GM12873 (cell line): Measurements from ENCODE around the gene NFKBIL1.

Source experiments
- TF ChIP-seq, protein P1 (sequence below): IDR thresholded peaks from 2 replicates; pipeline ENCODE4 v1.5.1; 2012; ENCODE audit warnings: low read depth, mild to moderate bottlenecking, moderate library complexity, low read length, control low read depth; ENCODE audit not compliant: insufficient read depth; ENCODE audit errors: missing control alignments

NFKBIL1 gene

DNA sequence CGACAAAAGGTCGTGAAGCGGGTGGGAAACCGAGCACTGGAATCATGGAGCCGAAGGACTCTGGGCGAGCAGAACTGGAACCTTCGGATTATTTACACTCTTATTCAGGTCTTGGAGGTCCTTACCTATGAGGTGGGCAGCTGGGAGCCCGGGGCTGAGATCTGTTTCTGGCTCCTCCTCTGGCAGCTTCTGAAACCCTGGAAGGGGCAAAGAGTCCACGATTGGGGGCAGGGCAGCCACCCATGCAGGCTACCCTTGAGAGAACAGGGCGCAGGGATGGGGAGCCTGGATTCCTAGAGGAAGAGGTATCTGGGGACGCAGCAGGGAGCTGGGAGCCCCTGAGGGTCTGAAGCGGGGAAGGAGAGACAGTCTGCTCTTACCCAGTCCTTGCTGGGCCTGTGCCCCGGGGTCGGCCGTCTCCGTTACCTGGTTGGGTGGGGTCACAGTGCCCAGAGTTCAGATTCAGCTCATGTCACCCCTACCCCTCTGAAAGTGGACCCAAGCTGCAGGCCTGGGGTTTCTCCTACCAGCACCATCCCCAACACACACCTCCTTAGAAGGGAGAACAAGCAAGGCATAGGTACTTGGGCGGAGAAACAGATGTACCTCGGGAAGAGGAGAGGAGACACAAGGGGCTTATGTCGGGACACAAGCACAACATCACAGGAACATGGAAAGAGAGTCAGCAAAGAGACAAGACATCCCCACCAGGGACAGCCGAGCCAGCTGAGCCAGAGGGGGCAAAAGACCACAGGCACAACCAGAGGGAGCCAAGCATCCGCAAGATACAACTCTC is 34.2 kb downstream of the NFKBIL1 start:
- TF ChIP-seq, protein P1, sequence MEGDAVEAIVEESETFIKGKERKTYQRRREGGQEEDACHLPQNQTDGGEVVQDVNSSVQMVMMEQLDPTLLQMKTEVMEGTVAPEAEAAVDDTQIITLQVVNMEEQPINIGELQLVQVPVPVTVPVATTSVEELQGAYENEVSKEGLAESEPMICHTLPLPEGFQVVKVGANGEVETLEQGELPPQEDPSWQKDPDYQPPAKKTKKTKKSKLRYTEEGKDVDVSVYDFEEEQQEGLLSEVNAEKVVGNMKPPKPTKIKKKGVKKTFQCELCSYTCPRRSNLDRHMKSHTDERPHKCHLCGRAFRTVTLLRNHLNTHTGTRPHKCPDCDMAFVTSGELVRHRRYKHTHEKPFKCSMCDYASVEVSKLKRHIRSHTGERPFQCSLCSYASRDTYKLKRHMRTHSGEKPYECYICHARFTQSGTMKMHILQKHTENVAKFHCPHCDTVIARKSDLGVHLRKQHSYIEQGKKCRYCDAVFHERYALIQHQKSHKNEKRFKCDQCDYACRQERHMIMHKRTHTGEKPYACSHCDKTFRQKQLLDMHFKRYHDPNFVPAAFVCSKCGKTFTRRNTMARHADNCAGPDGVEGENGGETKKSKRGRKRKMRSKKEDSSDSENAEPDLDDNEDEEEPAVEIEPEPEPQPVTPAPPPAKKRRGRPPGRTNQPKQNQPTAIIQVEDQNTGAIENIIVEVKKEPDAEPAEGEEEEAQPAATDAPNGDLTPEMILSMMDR, result no peak

DNA sequence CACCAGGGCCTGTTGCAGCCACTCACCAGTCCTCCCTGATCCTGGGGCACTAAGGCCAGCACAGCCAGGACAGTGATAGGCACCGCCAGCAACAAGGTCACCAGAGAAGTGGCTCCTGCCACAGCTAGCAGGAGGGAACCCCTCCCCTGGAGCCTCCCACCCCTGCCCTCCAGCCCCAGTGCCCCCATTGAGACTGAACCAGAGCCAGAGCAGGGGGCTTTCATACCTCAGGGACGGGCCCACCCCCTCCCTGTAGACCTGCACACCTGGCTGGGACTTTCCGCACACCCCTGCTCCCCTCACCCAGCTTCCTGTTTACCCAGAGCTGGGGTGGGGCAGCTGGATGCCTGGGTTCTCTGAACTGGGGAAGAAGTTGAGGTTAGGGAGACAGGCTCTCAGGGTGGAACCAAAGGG is 34.8 kb downstream of the NFKBIL1 start, which contains the start of gene LTB:
LTB (minus strand) TSS at position 195 of the 414 bp plus-strand sequence; CDS start at position 188, 7 bp downstream.
- TF ChIP-seq, protein P1, result no peak

DNA sequence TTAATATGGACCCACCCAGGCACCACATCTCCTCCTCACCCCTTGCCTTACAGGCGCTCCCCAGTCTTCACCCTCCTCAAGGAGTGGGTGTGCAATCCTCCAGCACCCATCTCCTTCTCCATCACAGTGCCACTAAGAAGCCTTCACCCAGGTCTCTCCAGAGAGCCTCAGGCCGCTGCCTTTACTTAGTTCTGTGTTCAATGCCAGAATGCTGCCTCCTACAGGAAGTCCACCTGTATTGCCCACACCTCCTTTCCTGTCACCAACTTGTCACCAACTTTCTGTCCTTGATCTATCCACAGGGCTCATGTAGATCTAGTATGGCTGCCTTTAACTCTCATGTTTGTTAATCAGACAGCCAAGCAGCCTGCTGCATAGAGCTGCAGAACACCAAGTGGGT is 38.1 kb downstream of the NFKBIL1 start:
- TF ChIP-seq, protein P1, result peak; percentile 79

DNA sequence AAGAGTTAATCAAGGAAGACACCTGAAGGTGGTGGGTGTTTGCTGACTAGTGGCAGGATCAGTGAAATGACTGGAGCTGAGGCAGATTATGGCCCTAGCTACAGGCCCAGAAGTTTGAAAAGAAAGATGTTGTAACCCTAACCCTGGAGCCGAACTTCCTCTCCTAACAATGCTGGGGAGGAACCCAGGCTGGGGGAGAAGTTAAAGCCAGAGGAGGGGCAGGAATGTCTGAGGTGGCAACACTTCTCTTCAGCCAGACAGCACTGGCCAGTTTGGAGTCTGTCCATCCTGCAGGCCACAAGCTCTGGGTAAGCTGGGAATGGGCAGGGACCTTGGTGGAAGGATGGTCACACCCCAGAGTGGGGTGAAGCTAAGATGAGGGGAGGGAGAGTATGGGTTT is 38.6 kb downstream of the NFKBIL1 start, which contains the start of gene LST1:
LST1 (plus strand) TSS at position 270 of the 400 bp plus-strand sequence. CDS start 1,023 bp downstream, outside the sequence.
- TF ChIP-seq, protein P1, result no peak

DNA sequence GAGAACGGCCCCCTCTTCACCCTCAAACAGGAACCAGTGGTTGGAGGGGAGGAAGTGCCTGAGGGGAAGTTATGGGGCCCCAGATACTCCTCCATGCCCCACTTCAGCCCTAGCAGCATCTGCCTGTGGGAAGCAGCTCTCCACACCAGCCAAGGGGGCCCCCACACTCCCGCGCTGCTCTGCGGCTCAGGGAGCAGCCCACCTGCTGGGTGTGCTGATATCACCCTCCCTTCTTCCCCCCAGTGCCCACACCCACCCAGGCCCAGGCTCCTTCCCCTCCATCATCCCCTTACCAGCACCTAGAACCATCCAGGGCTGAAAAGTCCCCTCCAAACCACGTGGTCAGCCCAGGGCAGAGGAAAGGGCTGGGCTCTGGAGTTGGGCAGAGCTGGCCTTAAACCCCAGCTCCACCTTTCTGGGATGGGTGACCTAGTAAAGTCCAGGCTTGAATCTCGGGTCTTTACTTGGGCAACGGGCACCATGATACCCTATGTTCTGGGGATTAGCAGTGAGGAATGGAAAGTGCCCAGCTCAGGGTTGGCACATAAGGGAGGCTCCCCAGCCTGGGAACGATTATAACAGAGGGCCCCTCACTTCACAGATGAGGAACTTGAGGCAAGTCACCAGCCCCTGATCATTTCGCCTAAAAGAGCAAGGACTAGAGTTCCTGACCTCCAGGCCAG is 39.3 kb downstream of the NFKBIL1 start:
- TF ChIP-seq, protein P1, result no peak

DNA sequence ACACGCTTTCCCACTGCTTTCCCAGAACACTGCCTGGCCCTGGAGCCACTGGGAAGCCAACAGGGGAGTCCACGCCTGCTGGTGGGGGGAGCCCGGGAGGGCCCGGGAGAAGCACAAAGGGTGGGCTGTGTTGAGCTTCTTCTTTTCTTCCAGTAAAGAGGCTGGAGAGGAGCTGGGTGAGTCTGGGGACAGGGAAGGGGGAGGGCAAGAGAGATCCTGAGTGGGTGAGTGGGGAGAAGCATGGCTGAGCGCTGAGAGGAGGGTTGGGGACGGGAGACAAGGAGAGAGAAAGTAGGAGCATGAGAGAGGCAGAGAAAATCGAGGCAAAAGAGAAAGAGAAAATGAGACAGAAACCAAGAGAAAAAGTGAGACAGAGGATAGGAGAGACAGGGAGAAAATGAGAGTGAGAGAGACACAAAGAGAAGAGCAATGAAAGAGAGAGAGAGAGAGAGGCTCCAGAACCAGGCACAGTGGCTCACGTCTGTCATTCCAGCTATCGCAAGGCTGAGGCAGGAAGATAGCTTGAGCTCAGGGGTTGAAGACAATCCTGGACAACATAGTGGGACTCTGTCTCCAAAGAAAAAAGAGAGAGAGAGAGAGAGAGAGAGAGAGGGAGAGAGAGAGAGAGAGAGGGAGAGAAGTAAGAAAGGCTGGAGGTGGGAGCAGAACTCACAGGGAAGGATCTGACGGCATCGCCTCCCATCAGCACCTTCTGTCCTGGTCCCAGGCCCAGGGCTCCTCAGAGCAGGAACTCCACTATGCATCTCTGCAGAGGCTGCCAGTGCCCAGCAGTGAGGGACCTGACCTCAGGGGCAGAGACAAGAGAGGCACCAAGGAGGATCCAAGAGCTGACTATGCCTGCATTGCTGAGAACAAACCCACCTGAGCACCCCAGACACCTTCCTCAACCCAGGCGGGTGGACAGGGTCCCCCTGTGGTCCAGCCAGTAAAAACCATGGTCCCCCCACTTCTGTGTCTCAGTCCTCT is 40.7 kb downstream of the NFKBIL1 start:
- TF ChIP-seq, protein P1, result no peak
